K562 (cell line): ENCODE data around the gene ACOT7. TPM values are rescaled to one million over a fixed set of nuclear protein-coding genes. Genes with fewer than 3 reads are reported as not detected.
A peak's percentile ranks its signal among the peaks of the same experiment; 100 is the strongest.

Source experiments
- CREB5 ChIP-seq: fragments of 250-450 bp; sonication (Bioruptor Pico); IDR thresholded peaks from 2 replicates; pipeline ENCODE4 v1.5.0; 2020; ENCODE audit warnings: mild to moderate bottlenecking
- HOMEZ ChIP-seq: fragments of 250-450 bp; sonication (Bioruptor Pico); IDR thresholded peaks from 2 replicates; pipeline ENCODE4 v1.4.0; 2020; ENCODE audit warnings: mild to moderate bottlenecking, moderate library complexity
- KDM4B ChIP-seq, 2 experiments: fragments of 450-650 bp in 1 of 2; sonication (generic) in 1 of 2; IDR thresholded peaks; 2 replicates each; pipeline ENCODE4 v1.6.1; 2016 to 2017; ENCODE audit warnings: borderline replicate concordance in 2 of 2, antibody characterized with exemption in 1 of 2, low read depth in 1 of 2, mild to moderate bottlenecking in 1 of 2
- PCBP2 ChIP-seq: fragments of 200-400 bp; formaldehyde crosslinking; IDR thresholded peaks from 2 replicates; pipeline ENCODE4 v1.6.1; 2018; ENCODE audit warnings: low read length, low read depth, mild to moderate bottlenecking, moderate library complexity; ENCODE audit not compliant: poor library complexity, severe bottlenecking
- REST ChIP-seq, 2 experiments: fragments of 450-650 bp; formaldehyde crosslinking in 1 of 2; IDR thresholded peaks; 2 replicates each; pipeline versions ENCODE4 v1.4.0 to v1.6.1; 2014 to 2020; ENCODE audit warnings: mild to moderate bottlenecking in 2 of 2, borderline replicate concordance in 1 of 2, low read depth in 1 of 2
- SRF ChIP-seq, 2 experiments: fragments of 250-450, 450-650 bp in 1 of 2; sonication (Bioruptor Pico) in 1 of 2; sonication (generic) in 1 of 2; formaldehyde crosslinking; IDR thresholded peaks; 2 replicates each; pipeline versions ENCODE4 v1.5.0 to v1.5.1; 2020 to 2022; ENCODE audit warnings: mild to moderate bottlenecking in 1 of 2, missing genetic modification reagents in 1 of 2
- TAF9B ChIP-seq: fragments of 450-650 bp; IDR thresholded peaks from 2 replicates; pipeline ENCODE4 v1.6.1; 2018; ENCODE audit warnings: mild to moderate bottlenecking; ENCODE audit not compliant: partially characterized antibody
- polyA plus RNA-seq, 8 experiments: library from polyadenylated mRNA; depleted of rRNA in 4 of 8; stranded (reverse) in 5 of 8; unstranded in 3 of 8; fragments of >200 nt; fragmentation: Nextera tagmentation in 2 of 8; fragmentation: Illumina TruSeq in 1 of 8; extraction: Ambion mirVana in 2 of 8; extraction: Trizol in 1 of 8; gene quantifications; 2 replicates each; pipeline versions ENCODE4 v1.2.1 to v1.2.3, GENCODE V29; 2011 to 2014; ENCODE audit warnings: inconsistent platforms in 1 of 8, missing spikeins in 1 of 8
- total RNA-seq, 7 experiments: library from RNA; depleted of rRNA in 6 of 7; stranded (reverse); fragments of >200 nt in 6 of 7; fragmentation: Illumina TruSeq in 2 of 7; extraction: Trizol in 2 of 7; gene quantifications; 2 replicates each; pipeline versions ENCODE4 v1.2.1 to v1.2.3, GENCODE V29; 2011 to 2021; ENCODE audit warnings: low replicate concordance in 1 of 7
- TF ChIP-seq, protein P1 (sequence below): fragments of 250-450 bp; sonication (Bioruptor Pico); IDR thresholded peaks from 2 replicates; pipeline ENCODE4 v1.8.0; 2022; ENCODE audit warnings: moderate library complexity, mild to moderate bottlenecking, inconsistent platforms
- TF ChIP-seq, protein P2 (sequence below): fragments of 250-450 bp; sonication (Bioruptor Pico); IDR thresholded peaks from 2 replicates; pipeline ENCODE4 v1.5.0; 2020; ENCODE audit warnings: mild to moderate bottlenecking, borderline replicate concordance

ACOT7 gene
- total and polyA plus RNA-seq, 9 of the 15 experiments (the other 6 are each of a cell fraction or from before 2014, with no cell fraction given), result 7.0 to 92.6 (median 37.2) TPM

DNA sequence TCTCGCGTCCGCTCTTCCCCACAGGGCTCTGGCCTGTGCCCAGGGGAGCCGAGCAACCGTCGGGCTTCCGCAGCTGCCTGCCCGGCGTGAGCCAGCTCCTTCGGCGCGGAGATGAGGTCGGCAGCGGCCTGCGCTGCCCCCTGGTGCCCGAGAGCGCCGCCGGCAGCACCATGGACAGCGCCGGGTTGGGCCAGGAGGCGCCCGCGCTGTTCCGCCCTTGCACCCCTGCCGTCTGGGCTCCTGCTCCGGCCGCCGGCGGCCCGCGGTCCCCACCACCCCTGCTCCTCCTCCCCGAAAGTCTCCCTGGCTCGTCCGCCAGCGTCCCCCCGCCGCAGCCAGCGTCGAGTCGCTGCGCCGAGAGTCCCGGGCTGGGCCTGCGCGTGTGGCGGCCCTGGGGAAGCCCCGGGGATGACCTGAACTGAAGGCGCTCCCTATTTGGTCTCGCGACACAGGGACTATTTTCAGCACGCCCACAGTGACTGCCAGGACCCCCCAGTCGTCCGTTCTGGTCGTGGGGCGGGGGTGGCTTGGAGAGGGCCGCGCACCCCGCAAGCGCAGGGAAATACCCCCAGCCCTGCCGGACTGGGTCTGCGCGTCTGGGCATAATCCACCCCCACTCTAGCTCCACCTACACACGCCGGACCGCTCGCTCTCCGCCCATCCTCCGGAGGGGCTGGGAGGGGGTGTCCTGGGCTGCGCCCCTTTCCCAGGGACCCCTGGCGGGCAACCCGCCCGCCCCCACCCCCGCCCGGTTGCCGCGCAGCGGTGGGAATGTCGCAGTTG is 148.3 kb downstream of the ACOT7 start (continued):
- TF ChIP-seq HOMEZ (CRISPR knock-in tag) (no peak), CREB5 (no peak), REST (IDR thresholded peaks at IDR 0.05; ENCODE audit: borderline replicate concordance) (peak; percentile 100), REST (CRISPR knock-in tag; IDR thresholded peaks at IDR 0.05; ENCODE audit: low read depth) (peak; percentile 100), SRF (CRISPR knock-in tag; IDR thresholded peaks at IDR 0.05) (peak in 1 of 2 experiments; percentile 92; a peak in 2 of 4 replicates), KDM4B (IDR thresholded peaks at IDR 0.05; ENCODE audit: borderline replicate concordance in 2 of 2, low read depth in 1 of 2) (peak in 1 of 2 experiments; percentile 49; a peak in 1 of 4 replicates), TAF9B (no peak), PCBP2 (peak; percentile 81)
- TF ChIP-seq, protein P1, sequence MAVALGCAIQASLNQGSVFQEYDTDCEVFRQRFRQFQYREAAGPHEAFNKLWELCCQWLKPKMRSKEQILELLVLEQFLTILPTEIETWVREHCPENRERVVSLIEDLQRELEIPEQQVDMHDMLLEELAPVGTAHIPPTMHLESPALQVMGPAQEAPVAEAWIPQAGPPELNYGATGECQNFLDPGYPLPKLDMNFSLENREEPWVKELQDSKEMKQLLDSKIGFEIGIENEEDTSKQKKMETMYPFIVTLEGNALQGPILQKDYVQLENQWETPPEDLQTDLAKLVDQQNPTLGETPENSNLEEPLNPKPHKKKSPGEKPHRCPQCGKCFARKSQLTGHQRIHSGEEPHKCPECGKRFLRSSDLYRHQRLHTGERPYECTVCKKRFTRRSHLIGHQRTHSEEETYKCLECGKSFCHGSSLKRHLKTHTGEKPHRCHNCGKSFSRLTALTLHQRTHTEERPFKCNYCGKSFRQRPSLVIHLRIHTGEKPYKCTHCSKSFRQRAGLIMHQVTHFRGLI (CRISPR knock-in tag), result no peak
- TF ChIP-seq, protein P2, sequence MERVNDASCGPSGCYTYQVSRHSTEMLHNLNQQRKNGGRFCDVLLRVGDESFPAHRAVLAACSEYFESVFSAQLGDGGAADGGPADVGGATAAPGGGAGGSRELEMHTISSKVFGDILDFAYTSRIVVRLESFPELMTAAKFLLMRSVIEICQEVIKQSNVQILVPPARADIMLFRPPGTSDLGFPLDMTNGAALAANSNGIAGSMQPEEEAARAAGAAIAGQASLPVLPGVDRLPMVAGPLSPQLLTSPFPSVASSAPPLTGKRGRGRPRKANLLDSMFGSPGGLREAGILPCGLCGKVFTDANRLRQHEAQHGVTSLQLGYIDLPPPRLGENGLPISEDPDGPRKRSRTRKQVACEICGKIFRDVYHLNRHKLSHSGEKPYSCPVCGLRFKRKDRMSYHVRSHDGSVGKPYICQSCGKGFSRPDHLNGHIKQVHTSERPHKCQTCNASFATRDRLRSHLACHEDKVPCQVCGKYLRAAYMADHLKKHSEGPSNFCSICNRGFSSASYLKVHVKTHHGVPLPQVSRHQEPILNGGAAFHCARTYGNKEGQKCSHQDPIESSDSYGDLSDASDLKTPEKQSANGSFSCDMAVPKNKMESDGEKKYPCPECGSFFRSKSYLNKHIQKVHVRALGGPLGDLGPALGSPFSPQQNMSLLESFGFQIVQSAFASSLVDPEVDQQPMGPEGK (CRISPR knock-in tag), result no peak
